Upper lobe of left lung (tissue), 6 donors: ENCODE results near the gene TMEM51. TPM values are rescaled to one million over a fixed set of nuclear protein-coding genes. Genes with fewer than 3 reads are reported as not detected.

Source experiments
- ATAC-seq, 2 donors: fragments of 200-7000 bp; cut with Tn5 transposase; one replicate each; pipeline ENCODE4 v1.9.1; 2022; ENCODE audit warnings: mild to moderate bottlenecking in 2 of 2, moderate library complexity in 2 of 2; ENCODE audit not compliant: low FRiP score in 2 of 2
- DNase-seq, 2 donors: peaks; one replicate each; pipeline ENCODE4 v3.0.0-alpha.2; 2019 to 2020
- H3K27ac ChIP-seq, 4 donors: fragments of 200-600 bp; sonication (generic); one replicate each; pipeline ENCODE4 v1.5.1; 2016 to 2019
- H3K27me3 ChIP-seq, 4 donors: fragments of 200-600 bp; sonication (generic); one replicate each; pipeline ENCODE4 v1.5.1; 2017 to 2019
- H3K36me3 ChIP-seq, 4 donors: fragments of 200-600 bp; sonication (generic); one replicate each; pipeline ENCODE4 v1.5.1; 2016 to 2019
- H3K4me1 ChIP-seq, 4 donors: fragments of 200-600 bp; sonication (generic); one replicate each; pipeline ENCODE4 v1.5.1; 2018 to 2019
- H3K4me3 ChIP-seq, 4 donors: fragments of 200-600 bp; sonication (generic); one replicate each; pipeline ENCODE4 v1.5.1; 2017 to 2019; ENCODE audit warnings: mild to moderate bottlenecking in 2 of 4, moderate library complexity in 1 of 4
- H3K9me3 ChIP-seq, 4 donors: fragments of 200-600 bp; sonication (generic); one replicate each; pipeline ENCODE4 v1.5.1; 2018 to 2019
- EP300 ChIP-seq, 4 donors: sonication (generic); formaldehyde crosslinking; IDR thresholded peaks; one replicate each; pipeline ENCODE4 v1.5.1; 2017; ENCODE audit warnings: antibody characterized with exemption in 4 of 4, control low read depth in 2 of 4
- POLR2A ChIP-seq, 4 donors: fragments of 450-650 bp; IDR thresholded peaks; one replicate each; pipeline ENCODE4 v1.5.1; 2016 to 2017; ENCODE audit warnings: antibody characterized with exemption in 4 of 4, mild to moderate bottlenecking in 2 of 4
- POLR2AphosphoS5 ChIP-seq, 2 donors: sonication (generic); formaldehyde crosslinking; IDR thresholded peaks; one replicate each; pipeline ENCODE4 v1.5.1; 2017; ENCODE audit warnings: antibody characterized with exemption in 2 of 2
- WGBS, 2 donors: methylation state at CpG; one replicate each; pipeline ENCODE4 v1.1.5; 2017 to 2018; 5-methylcytosine and 5-hydroxymethylcytosine counted together
- total RNA-seq, 6 donors: library from RNA; depleted of rRNA in 4 of 6; stranded (reverse); fragments of >200 nt in 4 of 6; gene quantifications; one replicate each; pipeline versions ENCODE4 v1.1.0 to v1.2.1, GENCODE V29; 2016 to 2021
- TF ChIP-seq, protein P1 (sequence below), 6 experiments: fragments of 450-650 bp in 4 of 6; fragments of 200-600 bp in 2 of 6; sonication (generic) in 2 of 6; IDR thresholded peaks; one replicate each; pipeline ENCODE4 v1.5.1; 2016 to 2019; ENCODE audit warnings: antibody characterized with exemption in 6 of 6
- donor health status: DM: no; HTN: no; CAD: no; lungs with moderate emphysema.
- donor health status: DM: no; HTN: yes; CAD: no; lungs with severe emphysema.

TMEM51 gene
- total RNA-seq, 6 donors from 2014 or later = 6.3 to 22.4 (median 14.6) TPM

DNA sequence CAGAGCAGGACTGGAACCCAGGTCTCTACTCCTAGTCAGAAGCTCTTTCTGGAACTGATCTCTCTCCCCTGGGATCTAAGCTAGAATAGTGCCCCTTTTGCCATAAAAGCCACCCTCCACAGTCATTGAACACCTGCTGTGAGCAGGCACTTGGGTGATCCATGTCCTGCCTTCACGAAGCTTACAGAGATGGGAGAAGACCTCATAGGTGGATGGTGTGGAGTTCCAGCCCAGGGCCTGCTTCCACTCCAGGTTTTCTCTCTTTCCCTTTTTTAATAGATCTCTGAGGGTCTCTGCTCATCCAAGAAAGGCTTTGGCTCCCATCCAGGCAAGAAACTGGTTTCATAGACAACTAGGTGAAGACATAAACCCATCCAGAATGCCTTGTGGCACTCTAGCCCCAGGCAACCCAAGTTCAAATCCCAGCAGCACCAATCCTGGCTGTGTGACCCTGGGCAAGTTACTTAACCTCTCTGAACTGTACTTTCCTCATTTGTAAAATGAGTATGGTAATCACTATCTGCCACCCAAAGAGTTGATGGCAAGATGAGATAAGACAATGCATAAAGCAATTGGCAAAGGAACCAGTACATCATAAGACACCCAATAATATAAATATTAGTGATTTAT is 46.4 kb upstream of the TMEM51 start:
- DNase-seq = no peak
- 91 to 92% methylated on average over 1 of the region's 1 CpG for WGBS, 2 donors
- no peaks in the 10 kb centered on the region for H3K9me3 ChIP-seq
- no peak for ATAC-seq
- H3K4me1 ChIP-seq = peaks cover 0 to 10% (median 0%) of the 10 kb centered on the region in 4 donors
- TF ChIP-seq POLR2A (IDR thresholded peaks at IDR 0.05) = no peak
- no peak for TF ChIP-seq POLR2AphosphoS5 (IDR thresholded peaks at IDR 0.05)
- H3K27me3 ChIP-seq = no peaks in the 10 kb centered on the region
- no peak overlapping the region for H3K27ac ChIP-seq
- H3K4me3 ChIP-seq = no peak overlapping the region
- no peaks in the 10 kb centered on the region for H3K36me3 ChIP-seq

DNA sequence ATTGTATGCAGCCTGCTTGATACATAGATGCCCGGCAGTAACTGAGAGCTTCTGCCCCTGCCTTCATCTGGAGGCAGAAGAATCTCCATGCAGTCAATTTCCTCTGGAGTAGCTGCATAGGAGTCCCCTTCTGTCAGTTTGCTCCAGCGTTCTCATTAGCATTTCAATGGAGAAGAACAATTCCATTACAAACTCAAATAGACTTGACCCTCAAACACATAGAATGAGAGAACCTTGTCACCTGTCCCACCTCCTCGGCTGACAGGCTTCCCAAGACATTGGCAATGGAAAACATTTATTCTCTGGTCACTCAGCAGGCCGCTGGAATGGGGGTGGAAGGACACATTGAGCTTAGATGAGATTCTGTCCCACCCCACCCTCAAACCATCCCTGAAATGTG is 45.6 kb upstream of the TMEM51 start:
- H3K9me3 ChIP-seq = no peaks in the 10 kb centered on the region
- no peaks in the 10 kb centered on the region for H3K27me3 ChIP-seq
- 73 to 90% methylated on average over 3 to 4 of the region's 4 CpGs for WGBS, 2 donors
- H3K4me1 ChIP-seq = peaks cover 0 to 10% (median 0%) of the 10 kb centered on the region in 4 donors
- no peaks in the 10 kb centered on the region for H3K36me3 ChIP-seq
- TF ChIP-seq POLR2AphosphoS5 (IDR thresholded peaks at IDR 0.05) (no peak), POLR2A (IDR thresholded peaks at IDR 0.05) (no peak), EP300 (IDR thresholded peaks at IDR 0.05) (no peak)
- TF ChIP-seq, protein P1, sequence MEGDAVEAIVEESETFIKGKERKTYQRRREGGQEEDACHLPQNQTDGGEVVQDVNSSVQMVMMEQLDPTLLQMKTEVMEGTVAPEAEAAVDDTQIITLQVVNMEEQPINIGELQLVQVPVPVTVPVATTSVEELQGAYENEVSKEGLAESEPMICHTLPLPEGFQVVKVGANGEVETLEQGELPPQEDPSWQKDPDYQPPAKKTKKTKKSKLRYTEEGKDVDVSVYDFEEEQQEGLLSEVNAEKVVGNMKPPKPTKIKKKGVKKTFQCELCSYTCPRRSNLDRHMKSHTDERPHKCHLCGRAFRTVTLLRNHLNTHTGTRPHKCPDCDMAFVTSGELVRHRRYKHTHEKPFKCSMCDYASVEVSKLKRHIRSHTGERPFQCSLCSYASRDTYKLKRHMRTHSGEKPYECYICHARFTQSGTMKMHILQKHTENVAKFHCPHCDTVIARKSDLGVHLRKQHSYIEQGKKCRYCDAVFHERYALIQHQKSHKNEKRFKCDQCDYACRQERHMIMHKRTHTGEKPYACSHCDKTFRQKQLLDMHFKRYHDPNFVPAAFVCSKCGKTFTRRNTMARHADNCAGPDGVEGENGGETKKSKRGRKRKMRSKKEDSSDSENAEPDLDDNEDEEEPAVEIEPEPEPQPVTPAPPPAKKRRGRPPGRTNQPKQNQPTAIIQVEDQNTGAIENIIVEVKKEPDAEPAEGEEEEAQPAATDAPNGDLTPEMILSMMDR (IDR thresholded peaks at IDR 0.05) = no peak
- ATAC-seq = no peak
- no peak overlapping the region for H3K4me3 ChIP-seq
- no peak overlapping the region for H3K27ac ChIP-seq
- no peak for DNase-seq

DNA sequence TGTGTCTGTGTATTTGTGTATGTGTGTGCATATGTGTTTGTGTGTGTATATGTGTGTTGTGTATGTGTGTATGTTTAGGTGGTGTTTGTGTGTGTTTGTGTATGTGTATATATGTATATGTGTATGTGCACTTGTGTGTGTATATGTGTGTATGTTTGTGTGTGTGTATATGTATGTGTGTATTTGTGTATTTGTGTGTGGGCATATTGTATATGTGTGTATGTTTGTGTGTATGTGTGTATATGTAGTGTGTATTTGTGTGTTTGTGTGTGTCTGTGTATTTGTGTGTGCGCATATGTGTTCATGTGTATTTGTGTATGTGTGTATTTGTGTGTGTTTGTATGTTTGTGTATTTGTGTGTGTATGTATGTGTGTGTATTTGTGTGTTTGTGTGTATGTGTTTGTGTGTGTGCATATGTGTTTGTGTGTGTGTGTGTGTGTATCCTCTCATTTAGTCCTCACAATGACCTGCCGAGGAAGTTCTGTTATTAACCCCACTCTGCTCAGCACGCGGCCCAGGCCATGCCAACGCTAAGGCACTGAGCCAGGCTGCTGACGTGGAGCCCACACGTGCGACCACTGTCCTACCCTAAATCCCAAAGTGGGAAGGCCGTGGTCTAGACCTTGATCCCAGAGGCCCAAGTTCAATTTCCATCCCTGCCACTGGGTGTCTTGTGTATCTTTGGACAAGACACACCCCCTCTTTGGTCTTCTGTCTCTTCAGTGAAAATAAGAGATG is 43.2 kb upstream of the TMEM51 start:
- Histone ChIP-seq H3K27me3 (no peaks in the 10 kb centered on the region), H3K9me3 (no peaks in the 10 kb centered on the region), H3K36me3 (no peaks in the 10 kb centered on the region), H3K27ac (no peak overlapping the region), H3K4me1 (peaks cover 0 to 10% (median 0%) of the 10 kb centered on the region in 4 donors), H3K4me3 (no peak overlapping the region)
- TF ChIP-seq EP300 (IDR thresholded peaks at IDR 0.05) (no peak), POLR2AphosphoS5 (IDR thresholded peaks at IDR 0.05) (no peak), POLR2A (IDR thresholded peaks at IDR 0.05) (no peak)
- TF ChIP-seq, protein P1 (IDR thresholded peaks at IDR 0.05) = no peak
- 90% methylated on average over 1 to 9 of the region's 9 CpGs for WGBS, 2 donors
- ATAC-seq (no peak), DNase-seq (no peak)

DNA sequence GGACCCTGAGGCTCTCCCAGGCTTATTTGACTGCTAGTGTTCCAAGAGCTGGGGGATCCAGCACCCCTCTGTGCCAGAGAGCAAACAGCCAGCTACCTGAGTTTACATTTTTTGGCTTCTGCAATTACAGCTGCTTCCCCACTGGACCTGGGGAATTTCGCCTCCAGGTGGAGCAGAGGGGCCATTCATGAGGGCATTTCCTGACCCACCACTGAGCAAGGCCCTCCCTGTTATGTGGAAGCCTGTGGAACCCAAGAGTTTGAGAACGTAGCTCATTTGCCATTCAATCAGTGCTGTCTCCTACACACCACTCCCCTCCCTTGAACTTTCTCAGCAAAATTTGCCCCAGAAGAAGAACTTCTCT is 42.7 kb upstream of the TMEM51 start:
- no peak for TF ChIP-seq POLR2AphosphoS5 (IDR thresholded peaks at IDR 0.05)
- TF ChIP-seq EP300 (IDR thresholded peaks at IDR 0.05) = no peak
- TF ChIP-seq POLR2A (IDR thresholded peaks at IDR 0.05) = no peak
- TF ChIP-seq, protein P1 (IDR thresholded peaks at IDR 0.05) = no peak
- peaks cover 0 to 10% (median 0%) of the 10 kb centered on the region in 4 donors for H3K4me1 ChIP-seq
- no peak overlapping the region for H3K4me3 ChIP-seq
- no peaks in the 10 kb centered on the region for H3K36me3 ChIP-seq
- no peak overlapping the region for H3K27ac ChIP-seq
- ATAC-seq = no peak
- no peaks in the 10 kb centered on the region for H3K9me3 ChIP-seq
- WGBS, 2 donors = 86 to 96% methylated on average over 2 of the region's 2 CpGs
- DNase-seq = no peak
- no peaks in the 10 kb centered on the region for H3K27me3 ChIP-seq

DNA sequence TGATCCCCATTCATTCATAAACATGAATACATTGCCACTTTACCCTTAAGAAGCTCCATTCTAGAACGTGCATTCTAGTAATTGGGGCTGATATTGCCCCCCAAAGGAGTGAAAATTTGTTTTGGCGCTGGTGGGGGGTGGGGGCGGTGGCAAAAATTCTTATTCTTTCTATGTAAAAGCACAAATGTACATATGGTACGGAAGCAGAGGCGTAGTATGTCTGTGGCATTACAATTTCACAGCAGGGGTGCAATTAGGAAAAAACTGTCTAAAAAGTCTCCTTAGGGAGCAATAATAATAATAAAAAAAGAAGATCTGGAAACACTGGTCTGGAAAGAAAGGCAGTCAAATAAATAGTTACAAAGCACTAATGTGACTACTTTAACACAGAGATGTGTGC is 40.4 kb upstream of the TMEM51 start:
- no peaks in the 10 kb centered on the region for H3K9me3 ChIP-seq
- no peaks in the 10 kb centered on the region for H3K4me1 ChIP-seq
- no peaks in the 10 kb centered on the region for H3K27me3 ChIP-seq
- no peak for ATAC-seq
- no peak overlapping the region for H3K4me3 ChIP-seq
- 94% methylated on average over 5 of the region's 5 CpGs for WGBS, 2 donors
- no peaks in the 10 kb centered on the region for H3K36me3 ChIP-seq
- no peak for DNase-seq
- TF ChIP-seq, protein P1 (IDR thresholded peaks at IDR 0.05) = no peak
- TF ChIP-seq POLR2AphosphoS5 (IDR thresholded peaks at IDR 0.05) = no peak
- no peak for TF ChIP-seq POLR2A (IDR thresholded peaks at IDR 0.05)
- no peak for TF ChIP-seq EP300 (IDR thresholded peaks at IDR 0.05)
- H3K27ac ChIP-seq = no peak overlapping the region
